GM21367 (cell line): ENCODE results near the gene SLC12A3.
A peak's percentile ranks its signal among the peaks of the same experiment; 100 is the strongest.

Experiments used
- ATAC-seq: cut with Tn5 transposase; IDR thresholded peaks from one replicate; pipeline ENCODE4 v1.9.1; 2021; ENCODE audit not compliant: unreplicated experiment

The SLC12A3 gene

DNA sequence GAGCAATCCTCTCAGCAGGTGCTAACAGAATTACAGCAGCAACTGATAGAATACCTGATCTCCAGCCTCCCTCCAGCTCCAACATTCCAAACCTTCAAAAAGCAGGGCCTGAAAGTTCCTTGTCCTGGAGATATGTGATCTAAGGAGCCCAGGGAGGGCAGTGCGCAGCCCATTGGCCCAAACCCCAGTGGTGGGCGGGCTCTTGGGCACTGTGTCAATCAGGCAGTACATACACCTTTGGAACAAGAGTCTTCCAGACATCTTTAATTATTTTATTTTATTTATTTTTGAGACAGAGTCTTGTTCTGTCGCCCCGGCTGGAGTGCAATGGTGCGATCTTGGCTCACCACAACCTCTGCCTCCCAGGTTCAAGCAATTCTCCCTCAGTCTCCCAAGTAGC is 24.2 kb downstream of the SLC12A3 start:
- no peak for ATAC-seq

DNA sequence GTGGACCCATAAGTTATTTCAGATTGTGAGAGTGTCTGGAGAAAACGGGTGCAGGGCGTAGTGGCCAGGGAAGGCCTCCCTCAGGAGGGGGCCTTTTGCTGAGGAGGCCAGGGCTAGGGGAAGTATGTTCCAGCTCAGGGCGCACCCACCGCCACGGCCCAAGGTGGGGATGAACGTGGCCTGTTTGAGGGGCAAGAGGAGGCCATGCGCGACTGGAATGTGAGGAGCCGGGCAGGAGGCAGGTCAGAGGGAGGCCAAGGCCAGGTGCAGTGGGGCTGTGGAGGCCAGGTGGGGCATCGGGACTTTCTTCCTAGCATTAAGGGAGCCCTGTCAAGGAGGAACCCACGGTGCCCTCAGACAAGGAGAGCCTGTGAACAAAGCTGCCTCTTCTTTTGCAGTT is 26.7 kb downstream of the SLC12A3 start:
- ATAC-seq: no peak

DNA sequence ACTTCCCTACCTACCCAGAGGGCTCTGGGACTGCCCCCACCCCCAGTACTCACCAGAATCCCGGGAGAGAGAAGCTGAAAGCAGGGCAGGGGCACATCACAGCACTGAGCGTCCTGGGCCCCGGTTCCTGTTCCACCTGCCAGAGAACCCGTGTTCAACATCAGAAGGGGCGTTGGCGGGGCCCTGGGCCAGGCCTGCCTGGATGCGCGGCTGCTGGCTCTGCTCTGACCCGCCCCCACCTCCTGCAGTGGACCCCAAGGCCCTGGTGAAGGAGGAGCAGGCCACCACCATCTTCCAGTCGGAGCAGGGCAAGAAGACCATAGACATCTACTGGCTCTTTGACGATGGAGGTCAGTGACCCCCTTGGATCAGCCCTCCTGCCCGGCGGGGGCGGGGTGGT is 27.7 kb downstream of the SLC12A3 start:
- ATAC-seq: no peak

DNA sequence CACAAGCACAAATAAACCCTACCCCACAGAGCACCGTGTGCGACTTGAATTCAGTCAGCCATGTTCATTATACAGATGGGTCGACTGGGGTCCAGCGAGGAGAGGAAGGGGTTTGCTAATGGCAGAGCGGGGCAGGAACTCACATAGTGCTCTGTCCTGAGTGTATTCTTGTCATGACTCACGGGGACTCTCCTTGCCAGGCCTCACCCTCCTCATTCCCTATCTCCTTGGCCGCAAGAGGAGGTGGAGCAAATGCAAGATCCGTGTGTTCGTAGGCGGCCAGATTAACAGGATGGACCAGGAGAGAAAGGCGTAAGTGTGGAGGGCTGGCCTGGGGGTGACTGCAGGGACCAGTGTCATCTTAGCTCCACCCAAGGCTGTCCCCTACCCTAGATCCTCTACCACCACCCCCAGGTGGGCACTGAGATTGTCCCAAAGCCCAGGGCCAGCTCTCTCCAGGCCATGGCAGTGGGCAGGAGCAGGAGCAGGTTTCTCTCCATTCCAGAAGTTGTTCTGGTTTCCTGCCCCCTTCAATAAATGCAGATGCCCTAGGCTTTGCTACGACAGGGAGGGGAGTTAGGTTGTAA is 29.4 kb downstream of the SLC12A3 start:
- ATAC-seq: no peak

DNA sequence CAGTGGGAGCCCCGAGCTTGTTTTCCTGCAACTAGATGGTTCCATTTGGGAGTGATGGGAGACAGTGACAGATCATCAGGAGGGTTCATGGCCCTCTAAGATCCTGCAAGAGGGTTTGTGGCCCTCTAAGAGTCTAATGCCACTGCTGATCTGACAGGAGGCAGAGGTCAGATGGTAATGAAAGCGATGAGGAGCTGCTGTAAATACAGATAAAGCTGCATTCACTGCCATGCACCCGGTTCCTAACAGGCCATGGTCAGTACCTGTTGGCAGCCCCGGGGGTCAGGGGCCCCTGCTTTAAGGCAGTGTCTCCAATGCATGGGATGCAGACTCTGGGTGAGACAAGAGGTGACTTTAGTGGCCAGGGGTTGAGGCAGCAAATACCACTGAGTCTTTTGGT is 30.8 kb downstream of the SLC12A3 start:
- ATAC-seq: no peak

DNA sequence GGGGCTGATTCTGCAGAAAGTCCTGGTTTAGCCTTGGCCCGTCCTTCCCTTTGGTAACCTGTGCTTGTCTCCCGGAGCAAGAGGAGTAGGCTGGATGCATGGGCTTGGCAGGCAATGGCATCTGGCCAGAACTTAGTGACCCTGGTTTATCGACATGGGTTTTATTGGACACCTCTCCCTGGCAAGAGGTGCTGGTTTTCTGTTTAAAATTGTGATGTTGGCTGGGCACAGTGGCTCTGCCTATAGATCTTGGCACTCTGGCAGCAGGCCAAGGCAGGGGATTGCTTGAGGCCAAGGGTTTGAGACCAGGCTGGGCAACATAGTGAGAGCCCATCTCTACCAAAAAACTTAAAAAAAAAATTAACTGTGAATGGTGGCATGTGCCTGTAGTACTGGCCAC is 31.2 kb downstream of the SLC12A3 start:
- ATAC-seq: no peak

DNA sequence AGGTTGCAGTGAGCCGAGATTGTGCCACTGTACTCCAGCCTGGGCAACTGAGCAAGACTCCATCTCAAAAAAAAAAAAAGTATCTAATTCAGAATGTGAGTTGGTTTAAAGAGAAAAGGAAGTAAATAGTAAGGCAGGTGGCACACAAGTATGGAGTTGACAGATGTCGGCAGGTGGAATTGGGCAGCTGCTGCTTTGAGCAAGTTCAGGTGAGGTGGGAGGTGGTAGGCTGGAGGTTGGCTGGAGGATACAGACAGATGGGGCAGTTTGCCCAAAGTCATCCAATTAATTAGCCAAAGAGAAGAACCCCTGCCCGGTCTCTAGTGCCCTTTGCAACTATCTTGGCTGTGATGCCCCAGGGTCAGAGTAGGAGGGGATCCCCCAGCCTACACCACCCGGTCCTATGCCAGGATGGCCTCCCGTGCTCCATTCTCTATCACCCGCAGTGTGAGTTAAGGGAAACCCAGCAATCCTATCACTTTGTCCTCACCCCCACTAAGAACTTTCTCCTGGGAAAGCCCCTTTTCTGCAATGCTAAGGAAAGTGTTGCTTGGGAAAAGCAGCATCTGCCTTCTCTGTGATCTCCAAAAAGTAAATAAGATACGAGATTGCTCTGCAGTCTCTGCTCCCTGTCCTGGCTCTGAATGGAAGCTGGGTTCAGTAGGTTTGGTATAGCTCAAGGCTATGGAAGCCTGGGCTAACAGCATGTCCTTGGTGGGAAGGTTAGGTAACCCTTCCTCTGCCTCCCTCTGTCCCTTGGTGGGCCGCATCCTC is 32.2 kb downstream of the SLC12A3 start:
- no peak for ATAC-seq

DNA sequence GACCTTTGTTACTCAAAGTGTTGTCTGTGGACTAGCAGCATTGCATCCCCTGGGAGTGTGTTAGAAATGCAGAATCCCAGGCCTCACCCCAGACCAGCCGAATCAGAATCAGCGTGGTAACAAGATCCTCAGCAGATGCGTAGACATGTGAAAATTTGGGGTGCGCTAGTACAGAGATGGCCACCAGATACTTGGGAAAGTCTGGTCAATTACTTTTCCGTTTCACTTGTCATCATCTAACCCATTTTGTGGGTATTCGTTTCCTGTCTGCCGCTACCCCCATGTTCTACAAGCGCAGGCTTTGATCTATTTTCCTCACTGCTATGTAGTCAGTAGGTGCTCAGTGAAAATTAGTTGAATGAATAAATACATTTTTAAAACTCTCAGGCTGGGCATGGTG is 33.8 kb downstream of the SLC12A3 start:
- ATAC-seq: no peak

DNA sequence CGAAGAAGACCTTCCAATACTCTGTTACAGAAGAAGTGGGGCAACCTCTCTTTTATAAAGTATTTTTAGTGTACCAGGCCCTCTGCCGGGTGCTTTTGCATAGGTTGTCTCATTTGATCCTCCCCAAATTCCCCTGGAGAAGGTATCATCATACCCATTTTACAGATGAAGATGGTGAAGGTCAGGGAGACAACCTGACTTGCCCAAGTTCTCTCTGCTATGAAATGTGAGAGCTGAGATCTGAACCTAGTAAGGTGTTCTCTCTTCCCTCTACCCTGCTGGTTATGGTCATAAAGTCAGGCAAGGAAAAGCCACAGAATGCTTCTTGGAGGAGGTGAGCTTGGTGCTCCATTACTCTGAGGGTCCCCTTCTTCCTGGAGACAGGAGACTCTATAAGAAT is 38.9 kb downstream of the SLC12A3 start:
- ATAC-seq: no peak

DNA sequence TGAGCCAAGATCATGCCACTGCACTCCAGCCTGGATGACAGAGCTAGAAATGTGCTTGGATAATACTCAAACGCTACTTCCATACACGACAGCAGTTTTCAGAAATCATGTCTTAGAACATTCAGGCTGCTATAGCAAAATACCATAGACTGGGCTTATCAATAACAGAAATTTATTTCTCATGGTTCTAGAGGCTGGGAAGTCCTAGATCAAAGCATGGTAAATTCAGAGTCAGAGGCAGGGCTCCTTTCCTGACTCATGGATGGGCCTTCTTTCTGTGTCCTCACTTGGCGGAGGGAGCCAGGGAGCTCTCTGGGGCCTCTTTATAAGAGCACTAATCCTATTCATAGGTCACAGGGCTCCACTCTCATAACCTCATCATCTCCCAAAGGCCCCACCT is 42.4 kb downstream of the SLC12A3 start:
- no peak for ATAC-seq

DNA sequence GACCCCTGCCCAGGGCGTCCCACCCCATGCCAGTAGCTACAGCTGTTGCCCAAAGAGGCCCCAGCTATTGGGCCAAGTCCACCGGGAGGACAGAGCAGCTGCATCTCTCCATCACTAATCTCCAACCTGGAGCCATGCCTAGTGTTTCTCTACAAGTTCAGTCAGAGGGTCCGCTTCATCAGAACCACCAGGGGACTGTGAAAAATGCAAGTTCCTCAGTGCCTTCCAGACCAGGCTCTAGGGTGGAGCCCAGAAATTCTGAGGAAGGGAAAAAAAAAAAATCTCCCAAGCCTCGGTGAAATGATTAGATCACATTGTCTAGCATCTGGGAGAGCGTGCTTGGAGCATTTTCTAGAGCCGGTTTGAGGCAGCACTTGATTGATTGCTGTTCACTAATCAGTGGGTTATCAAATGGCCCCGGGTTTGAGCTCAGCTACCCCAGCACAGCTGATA is 44.5 kb downstream of the SLC12A3 start:
- ATAC-seq: no peak

DNA sequence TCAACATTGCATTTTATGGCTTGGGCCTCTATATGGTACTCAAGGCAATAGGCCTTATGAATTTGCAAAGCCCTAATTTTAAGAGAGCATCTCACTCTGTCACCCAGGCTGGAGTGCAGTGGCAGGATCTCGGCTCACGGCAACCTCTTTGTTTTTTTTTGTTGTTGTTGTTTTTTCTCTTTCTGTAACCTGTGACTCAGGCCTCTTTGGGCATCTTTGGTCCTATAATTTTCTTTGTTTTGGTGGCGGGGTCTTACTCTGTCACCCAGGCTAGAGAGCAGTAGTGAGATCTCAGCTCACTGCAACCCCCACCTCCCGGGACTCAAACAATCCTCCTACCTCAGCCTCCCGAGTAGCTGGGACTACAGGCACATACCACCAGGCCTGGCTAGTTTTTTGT is 45.1 kb downstream of the SLC12A3 start:
- ATAC-seq: no peak

DNA sequence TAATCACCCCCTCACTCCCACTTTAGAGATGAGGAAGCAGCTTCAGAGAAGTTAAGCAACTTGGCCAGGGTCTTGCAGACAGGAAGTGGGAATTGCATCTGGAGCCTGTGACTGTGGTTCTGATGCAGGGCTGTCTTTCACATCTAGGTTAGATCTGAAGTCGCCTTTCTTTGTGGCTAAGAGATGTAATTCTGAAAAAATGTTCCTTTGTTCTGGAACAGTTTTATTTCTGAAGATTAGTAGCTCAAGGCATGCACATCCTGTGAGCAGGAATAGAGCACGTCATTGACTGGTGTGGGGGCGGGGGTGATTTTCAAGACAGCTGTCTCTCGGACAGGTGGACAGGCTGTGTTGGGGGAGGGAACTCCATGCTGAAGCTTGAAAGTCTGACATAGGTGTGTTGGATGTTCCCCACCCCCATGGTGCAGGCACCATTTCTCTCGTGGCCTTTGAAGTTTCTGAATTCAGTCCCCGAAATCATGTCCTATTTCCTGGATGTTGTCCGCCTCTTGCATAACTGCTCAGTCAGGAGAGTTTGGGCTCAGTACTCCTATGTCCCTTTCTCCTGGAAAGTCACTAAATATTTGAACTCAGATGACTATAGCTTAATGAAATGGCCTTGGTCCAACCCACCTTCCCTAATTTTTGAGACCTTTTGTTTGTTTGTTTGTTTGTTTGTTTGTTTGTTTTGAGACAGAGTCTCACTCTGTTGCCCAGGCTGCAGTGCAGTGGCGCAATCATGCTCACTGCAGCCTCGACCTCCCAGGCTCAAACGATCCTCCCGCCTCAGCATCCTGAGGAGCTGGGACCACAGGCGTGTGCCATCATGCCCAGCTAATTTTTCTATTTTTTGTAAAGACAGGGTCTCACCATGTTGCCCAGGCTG is 45.9 kb downstream of the SLC12A3 start:
- ATAC-seq: no peak

DNA sequence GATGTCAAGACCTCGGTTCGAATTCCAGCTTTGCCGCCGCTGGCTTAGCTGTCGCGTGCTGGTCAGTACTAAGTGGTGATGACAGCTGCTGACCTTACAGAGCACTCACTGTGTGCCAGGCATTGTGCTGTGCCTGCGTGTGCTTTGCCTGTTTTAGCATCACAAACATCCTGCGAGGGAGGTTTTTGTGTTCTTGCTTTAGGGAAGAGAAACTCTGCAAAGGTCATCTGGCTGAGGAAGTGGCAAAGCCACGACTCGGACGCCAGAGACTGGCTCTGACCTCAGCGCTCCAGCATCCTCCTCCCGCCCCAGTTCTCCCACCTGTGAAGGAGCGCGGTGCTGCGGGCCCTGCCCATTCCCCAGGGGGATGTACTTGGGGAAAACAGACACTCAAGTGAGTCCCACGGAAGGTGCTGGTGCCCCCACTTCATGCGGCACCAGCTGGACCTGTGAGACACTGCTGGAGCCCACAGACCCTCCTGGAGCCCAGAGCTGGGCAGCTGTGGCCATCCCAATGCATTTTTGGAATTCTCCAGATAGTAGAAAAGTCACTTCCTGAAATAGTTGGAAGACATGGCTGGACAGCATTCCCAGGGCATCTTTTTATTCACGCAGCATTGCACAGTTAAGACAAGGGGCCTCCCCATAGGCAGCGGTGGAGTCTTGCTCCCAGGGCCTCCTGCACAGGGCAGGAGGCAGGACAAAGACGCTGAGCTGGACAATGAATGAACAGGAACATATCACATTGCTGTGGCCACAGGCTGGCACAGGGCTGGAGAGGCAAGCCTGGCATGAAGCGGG is 47.0 kb downstream of the SLC12A3 start:
- ATAC-seq: peak; percentile 49

DNA sequence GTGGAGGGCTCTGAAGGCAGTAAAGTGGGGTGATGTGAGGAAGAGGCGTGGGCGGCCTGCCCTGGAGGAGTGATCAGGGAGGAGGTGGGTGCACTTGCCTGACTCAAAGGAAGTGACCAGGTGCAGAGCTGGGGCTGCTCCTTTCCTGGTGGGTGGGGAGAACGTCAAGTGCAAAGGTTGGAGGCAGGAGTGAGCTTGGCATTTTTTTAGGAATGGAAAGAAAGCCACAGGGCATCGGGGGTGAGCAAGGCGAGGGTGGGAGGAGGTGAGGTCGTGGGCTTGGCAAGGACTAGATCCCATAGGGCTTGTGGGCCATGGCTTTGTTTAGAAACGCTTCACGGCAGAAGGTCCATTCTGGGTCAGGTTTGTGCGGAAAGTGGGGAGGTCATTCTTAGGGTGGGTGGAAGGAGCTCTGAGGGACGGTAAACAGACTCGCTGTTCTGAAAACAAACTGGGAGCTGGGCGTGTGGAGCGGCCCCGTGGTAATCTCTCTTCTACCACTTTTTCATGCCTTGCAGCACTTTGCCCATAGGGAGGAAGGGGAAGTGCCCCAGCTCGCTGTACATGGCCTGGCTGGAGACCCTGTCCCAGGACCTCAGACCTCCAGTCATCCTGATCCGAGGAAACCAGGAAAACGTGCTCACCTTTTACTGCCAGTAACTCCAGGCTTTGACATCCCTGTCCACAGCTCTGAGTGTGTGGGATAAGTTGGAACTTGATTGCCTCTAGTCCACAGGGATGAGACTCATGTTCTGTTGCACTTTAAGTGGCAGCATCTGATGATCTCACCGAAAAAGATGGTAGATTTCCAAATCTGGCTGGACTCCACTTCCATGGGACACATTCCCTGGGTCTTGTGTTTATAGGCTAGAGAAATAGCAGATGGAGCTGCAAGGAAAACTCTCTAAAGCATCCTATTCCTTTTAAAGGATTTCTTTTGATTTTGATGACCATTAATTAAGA is 48.0 kb downstream of the SLC12A3 start:
- ATAC-seq: no peak

DNA sequence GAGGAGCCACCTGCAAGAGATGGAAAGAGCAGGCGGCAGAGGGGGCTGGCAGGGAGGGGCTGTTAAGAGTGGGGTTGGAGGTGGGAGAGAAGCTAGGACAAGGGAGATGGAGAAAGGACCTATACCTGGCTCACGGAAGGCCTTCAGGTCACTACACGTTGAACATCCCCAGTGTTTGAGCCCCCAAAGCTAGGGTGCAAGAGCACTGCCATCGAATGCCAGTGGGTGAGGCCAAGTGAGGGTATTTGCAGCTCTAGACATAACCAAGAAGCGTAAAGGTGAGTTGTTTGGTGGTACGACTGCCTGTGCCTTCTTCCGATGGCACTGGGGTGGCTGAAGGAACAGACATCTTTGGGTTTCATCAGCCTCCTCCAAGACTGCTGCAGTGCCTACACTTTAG is 49.9 kb downstream of the SLC12A3 start:
- ATAC-seq: no peak

DNA sequence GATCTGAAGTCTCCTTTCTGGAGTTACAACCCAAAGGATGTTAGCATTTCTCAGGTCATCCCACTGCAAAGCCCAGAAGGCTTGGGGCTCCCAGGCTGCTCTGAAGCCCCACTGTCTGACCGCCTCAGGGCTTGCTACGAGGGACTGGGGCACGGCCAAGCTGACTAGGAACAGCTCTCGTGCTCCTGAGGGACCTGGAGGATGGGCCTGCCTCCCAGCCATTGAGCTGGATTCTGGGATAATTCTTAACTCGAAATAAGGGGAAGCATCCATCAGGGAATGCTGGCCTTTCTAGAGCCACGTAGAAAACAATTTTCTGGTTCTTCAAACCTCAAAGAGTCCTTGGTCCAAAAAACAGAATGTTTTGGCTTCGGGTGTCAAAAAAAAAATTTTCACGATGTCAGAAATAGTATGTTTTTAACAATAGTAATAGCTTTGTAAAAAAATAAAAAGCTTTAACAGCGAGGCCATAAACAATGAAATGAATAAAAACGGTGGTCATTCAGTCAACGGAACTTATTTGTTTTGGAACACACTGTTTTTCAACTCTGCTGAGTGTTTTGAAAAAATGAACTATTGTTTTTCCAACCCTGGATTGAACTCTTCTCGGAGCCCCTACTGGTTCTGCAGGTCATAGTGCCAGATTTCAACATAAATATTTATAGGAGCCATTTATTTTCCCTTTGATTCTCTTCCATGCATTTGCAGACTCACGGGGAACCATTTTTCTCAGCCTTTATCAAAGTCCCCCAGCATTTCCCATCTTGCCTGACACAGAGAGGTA is 50.5 kb downstream of the SLC12A3 start:
- ATAC-seq: no peak

DNA sequence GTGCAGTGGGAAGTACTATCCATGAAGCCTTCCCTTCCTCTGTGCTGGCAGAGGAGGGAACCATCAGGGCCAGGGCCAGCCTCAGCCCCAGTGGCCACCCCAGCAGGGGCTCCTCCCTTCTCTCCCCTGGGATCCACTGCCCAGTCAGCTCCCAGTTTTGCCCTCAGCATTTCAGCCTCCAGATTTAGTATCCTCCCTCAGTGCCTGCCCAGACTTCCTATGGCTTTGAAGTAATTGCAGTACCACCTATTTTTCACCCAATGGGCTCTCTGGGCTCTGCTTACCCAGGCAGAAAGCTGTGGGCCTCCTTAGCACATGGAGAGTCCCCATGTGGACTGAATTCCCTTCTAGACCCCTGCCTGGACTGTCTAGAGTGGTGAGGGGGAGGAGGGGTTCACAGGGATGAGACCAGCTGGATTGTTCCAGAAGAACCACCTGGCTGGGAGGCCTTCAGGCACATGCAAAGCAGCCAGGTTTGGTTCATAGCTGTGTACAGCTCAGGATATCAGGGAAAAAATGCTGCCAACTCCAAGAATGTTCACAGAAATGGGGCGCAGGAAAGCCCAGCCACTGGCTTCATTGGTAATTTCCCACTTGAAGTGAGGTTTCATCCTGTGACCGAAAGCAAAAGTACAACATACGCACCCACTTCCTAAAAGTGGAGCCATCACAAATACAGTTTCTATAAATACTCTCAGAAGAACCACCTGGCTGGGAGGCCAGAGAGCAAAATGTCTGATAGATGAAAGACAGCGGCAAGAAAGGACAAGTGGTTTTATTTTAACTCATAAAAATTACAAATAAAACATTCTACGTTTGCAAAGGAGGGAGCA is 51.8 kb downstream of the SLC12A3 start:
- peak; percentile 59 for ATAC-seq
